Stimulated activated CD8-positive, alpha-beta memory T cell treated with anti-CD3 and anti-CD28 coated beads, Interleukin-7, amount 100 ng/mL, for 1 hour (primary cell): ENCODE measurements around the gene CDK19.

Source experiments
- DNase-seq, 2 donors: peaks; one replicate each; pipeline ENCODE4 v3.0.0-alpha.2; 2020; ENCODE audit warnings: low read depth in 2 of 2

Gene CDK19

GRCh38 chr6:110660066-110660655 lies 155.1 kb downstream of the CDK19 start:
- DNase-seq: no peak

GRCh38 chr6:110658631-110659211 lies 156.5 kb downstream of the CDK19 start:
- DNase-seq: no peak

- DNase-seq: no peak
Measured at GRCh38 chr6:110656492-110656891, 158.8 kb downstream of the CDK19 start.

DNA sequence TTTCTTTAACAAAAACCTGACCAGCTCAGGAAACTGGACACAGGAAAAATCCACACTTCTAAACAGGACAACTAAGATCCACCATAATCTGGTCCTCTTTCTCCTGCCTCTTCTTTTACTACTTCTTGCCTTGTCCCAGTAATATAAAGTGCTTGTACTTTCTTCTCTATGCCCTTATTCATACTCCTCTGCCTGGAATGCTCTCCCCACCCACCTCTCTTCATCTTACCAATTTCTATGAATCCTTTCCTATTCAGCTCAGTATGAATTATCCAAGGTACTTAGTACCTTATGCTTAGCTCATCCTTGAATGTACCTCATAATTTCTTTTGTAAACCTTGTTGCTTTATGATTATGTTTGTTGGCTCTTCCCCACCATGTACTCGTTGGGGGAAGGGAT lies 159.4 kb downstream of the CDK19 start:
- no peak for DNase-seq

DNA sequence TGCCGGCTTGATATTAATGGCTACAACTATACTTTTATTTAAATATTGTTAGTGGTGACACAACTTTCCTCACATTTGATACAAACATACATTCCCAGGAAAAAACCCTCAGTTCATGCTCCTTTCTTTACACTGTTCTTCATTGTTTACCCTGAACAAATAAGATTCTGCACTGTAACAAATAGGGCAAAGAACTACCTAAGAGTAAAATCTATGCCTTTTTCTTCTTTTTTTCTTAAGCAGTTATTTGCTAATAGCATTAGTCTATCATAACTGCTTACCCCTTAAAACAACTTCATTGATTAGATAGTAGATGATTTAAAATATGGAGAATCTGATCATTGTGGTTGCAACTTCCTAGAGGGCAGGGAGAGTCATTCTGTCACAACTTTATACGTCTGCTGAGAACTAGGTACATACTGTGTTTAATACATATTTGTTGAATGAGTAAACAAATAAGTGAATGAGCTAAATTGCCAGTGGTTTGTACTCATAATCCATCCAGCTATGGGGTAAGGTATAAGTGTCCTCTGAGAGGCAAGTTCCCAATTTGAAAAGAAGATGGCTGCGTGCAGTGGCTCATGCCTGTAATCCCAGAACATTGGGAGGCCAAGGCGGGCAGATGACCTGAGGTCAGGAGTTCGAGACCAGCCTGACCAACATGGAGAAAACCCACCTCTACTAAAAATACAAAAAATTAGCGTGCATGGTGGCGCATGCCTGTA lies 161.0 kb downstream of the CDK19 start:
- no peak for DNase-seq

DNA sequence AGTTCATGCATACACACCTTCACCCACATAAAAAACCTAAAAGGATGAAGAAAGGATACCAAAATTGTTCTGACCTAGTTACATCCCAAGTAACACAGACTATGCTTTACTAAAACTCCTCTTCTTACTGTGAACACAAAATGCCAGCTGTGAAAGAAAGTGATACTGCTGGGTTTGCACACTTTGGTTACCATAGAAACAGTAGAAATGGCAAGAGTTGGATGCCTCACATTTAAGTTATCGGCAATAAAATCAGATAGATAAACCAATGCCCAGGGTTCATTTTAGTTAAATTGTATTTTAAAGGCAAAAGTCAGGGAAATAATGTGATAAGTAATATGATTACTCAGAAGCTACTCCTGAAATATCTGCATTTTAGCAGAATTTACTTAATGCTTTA lies 161.9 kb downstream of the CDK19 start:
- DNase-seq: no peak

- no peak for DNase-seq
Measured at GRCh38 chr6:110652520-110652919, 162.7 kb downstream of the CDK19 start.

DNA sequence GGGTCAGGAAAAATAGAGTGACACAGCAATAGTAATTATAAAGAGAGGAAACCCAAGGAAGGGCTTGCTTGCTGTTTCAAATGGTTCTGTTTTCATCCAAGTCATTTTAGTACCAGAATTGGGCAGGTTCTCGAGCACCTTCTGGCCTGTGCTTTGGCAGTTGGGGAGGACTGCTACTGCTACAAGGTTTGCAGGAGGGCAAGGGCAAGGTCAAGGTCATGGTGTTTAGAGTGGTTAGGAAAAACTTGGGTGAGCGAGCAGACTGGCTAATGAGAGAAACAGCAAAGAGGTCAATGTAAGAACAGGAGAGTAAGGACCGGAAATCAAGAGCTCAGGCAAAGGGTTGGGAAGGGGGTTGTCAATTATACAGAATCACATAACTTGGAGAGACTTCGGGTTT lies 164.5 kb downstream of the CDK19 start:
- no peak for DNase-seq

GRCh38 chr6:110649704-110650103 lies 165.6 kb downstream of the CDK19 start:
- DNase-seq: no peak

DNA sequence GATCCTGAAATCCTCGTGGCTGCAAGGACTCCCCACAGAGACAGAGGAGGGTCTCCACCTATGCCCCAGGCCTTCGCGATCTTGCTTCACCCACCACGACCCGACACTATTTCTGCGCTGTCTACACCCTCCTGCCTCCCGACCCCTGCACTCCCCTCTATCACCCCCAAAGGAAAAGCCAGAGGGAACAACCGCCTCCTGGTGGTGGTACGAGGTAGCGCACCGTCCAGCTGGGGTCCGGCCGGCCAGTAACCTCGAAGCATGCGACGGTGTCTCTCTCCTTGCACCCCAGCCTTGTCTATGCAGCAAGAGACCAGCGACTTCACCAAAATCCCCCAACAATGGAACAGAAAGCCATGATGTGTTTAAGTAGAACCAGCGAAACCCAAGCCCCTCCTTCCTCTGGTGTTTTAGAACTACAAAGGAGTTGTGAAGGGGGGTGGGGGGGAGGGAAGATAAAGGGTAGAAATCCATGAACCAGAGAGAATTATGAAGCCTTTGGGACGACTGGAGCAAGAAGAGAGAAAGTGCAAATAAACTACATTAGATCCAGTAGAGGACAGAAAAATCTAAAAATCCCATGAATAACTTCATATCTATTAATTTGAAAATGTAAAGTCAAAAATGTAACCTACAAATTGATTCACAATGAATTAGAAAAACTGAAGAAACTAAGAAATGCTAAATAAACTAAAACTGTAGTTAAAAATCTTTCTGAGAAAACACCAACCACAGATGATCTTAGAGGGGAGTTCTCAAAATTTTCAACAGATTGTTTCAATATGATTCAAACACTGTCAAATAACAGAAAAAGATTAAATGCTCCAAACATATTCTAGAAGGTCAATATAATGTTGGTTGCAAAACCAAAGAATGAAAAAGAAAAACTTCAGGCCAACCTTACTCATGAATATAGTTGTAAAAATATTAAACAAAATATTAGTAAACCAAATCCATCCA lies 168.0 kb downstream of the CDK19 start:
- DNase-seq: no peak

DNA sequence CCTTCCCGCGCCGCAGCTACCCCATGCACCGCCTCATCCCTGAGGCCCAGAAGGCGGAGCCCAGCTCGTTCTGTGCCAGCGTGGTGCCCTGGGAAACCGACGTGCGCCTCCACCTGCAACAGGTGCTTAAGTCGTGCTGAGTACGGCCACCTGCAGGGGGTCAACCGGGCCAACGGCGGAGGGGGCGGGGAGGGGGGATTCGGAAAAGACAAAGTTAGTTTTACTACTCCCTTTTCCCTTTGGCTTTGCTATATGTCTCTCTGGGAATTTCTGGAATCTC lies 168.9 kb downstream of the CDK19 start:
- no peak for DNase-seq

DNA sequence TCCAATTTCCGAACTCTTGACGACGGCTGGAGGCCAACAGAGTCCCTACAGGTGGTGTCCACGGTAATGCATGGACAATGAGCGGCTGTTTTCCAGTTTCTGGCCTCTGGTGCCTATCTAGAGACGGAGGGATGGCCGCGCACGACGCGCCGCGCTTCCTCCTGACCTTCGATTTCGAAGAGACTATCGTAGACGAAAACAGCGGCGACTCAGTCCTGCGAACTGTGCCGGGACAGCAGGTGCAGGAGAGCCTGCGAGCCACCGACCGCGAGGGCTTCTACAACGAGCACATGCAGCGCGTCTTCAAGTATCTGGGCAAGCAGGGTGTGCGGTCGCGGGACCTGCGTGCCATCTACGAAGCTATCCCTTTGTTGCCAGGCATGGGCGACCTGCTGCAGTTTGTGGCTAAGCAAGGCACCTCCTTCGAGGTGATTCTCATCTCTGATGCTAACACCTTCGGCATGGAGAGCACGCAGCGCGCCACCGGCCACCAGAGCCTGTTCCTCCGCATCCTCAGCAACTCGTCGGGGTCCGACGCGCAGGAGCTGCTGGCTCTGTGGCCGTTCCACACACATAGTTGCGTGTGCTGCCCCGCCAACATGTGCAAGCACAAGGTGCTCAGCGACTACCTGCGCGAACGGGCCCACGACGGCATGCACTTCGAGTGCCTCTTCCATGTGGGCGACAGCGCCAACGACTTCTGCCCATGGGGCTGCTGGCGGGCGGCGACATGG lies 169.4 kb downstream of the CDK19 start:
- no peak for DNase-seq

DNA sequence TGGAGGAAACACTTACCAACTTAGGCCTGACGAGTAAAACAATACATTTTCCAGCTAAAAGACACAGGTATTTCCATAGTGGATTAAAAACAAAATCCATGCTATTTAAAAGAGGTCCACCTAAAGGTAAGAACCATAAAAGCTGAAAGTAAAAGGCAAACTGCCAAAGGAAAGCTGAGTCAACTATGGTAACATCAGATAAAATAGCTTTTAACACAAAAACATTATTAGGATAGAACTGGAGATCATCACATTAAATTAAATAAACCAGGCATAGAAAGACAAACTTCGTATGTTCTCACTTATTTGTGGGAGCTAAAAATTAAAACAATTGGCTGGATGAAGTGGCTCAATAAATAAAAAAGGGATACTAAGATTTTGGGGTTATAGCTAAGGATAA lies 172.1 kb downstream of the CDK19 start:
- no peak for DNase-seq

- no peak for DNase-seq
Measured at GRCh38 chr6:110642711-110643110, 172.6 kb downstream of the CDK19 start.

DNA sequence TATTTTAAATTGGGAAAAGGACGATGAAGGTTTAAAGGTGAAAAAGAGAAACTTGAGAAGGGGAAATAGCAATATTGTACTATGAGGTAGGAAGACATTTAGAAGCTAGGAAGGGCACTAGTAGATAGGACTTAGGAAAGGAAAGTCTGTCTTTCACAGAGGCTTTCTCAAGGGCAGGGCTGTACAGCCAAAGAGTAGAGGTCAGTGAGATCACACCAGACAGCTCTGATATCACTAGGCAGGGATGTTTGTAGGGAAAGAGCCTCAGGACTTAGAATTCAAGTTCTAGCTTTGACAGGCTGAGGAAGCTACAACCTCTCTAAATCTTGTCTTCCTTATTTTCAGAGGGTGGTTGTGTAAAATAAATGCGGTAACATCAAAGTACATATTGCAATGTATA lies 178.5 kb downstream of the CDK19 start:
- no peak for DNase-seq

DNA sequence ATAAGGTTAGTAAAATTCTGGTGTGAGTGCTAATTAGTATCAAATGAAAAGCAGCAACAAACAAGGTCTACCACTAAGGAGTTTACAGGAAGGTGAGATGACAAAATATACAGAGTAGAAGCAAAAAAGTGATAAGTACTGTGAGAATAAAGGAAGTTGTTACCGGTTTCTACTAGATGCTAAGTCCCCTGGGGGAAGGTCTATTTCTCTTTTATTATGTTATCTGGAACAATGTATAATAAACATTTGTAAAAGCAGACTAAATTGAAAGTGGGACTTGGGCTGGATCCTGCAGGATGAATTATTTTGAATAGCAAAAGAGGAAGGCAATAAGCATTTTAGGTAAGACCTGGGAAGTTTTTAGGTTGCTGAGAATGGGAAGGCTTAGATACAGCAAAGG lies 180.2 kb downstream of the CDK19 start:
- DNase-seq: no peak

DNA sequence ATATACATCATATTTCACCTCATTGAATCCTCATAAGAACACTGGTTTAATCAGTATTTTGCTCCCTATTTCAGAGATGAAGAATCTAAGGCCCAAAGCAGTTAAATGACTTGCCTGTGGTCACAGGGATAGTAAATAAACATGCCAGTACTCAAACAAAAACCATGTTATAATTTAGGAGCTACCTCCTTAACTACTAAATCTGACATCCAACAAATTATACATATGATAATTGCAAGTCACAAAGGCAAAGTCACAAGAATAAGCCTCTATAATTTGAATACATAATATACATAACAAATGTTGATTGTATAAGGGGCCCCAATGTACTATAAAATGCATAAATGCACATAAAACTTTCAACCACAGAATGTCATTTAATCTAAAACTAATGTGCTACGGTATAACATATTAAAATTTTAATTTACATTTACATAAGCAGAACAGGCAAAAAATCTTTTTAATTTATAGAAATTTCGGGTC lies 181.5 kb downstream of the CDK19 start:
- no peak for DNase-seq

DNA sequence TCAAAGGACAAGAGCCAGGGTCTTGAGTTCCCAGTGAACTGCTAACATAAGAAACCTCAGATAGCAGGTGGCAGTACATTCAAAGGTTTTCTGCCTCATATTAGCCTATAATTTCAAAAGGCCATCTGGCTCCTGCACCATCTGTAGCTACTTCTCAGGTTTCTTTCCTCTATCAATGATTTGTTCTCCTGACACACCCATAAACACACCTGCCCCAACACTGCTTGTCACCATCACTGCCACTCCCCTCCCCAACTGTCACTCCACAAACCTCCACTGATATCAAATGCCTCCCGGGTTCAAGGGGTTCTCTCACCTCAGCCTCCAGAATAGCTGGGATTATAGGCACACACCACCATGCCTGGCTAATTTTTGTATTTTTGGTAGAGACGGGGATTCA lies 186.1 kb downstream of the CDK19 start:
- DNase-seq: no peak

DNA sequence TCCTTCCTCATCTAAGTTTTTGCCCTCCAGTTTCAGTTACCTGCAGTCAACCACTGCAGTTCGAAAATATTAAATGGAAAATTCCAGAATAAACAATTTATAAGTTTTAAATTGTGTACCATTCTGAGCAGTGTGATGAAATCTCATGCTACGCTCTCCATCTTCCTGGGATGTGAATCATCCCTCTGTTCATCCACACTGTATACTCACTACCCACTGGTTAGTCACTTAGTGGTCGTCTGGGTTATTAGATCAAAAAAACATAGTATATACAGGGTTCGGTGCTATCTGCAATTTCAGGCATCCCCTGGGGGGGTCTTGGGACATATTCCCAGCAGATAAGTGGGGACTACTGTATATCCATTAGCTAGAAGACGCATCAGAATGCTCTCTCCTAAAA lies 186.9 kb downstream of the CDK19 start:
- no peak for DNase-seq

- no peak for DNase-seq
Measured at GRCh38 chr6:110626442-110626841, 188.8 kb downstream of the CDK19 start.

DNA sequence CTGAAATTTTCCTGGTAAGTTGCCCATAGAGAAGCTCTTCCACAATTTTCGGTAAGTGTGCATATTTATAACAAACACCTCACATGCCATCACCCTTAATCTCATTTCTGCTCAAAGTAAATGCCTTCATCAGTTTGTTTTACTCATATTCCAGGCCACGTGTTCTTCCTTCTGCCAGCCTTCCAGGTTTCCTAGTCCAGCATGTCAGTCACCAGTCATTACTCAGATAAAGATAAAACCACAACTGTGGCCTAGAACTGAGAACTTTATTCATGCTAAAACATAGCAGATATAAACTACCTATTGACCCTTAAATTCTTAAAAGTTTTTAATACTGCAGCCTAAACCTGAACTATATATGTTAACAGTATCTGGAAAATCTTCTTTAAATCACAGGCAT lies 189.4 kb downstream of the CDK19 start:
- DNase-seq: no peak
